ENCODE measurements around the gene POLDIP3.
"Not testable (repeated sequence)": the region's sequence is repeated elsewhere in the genome, so short reads cannot be mapped to it uniquely, and the experiment has no call there.

Gene POLDIP3

GRCh38 chr22:42617155-42617983, 2.7 kb upstream of the POLDIP3 start:
- DNase-seq, result no peak

GRCh38 chr22:42615860-42616175, 1.1 kb upstream of the POLDIP3 start:
- DNase-seq, result not testable (repeated sequence)

DNA sequence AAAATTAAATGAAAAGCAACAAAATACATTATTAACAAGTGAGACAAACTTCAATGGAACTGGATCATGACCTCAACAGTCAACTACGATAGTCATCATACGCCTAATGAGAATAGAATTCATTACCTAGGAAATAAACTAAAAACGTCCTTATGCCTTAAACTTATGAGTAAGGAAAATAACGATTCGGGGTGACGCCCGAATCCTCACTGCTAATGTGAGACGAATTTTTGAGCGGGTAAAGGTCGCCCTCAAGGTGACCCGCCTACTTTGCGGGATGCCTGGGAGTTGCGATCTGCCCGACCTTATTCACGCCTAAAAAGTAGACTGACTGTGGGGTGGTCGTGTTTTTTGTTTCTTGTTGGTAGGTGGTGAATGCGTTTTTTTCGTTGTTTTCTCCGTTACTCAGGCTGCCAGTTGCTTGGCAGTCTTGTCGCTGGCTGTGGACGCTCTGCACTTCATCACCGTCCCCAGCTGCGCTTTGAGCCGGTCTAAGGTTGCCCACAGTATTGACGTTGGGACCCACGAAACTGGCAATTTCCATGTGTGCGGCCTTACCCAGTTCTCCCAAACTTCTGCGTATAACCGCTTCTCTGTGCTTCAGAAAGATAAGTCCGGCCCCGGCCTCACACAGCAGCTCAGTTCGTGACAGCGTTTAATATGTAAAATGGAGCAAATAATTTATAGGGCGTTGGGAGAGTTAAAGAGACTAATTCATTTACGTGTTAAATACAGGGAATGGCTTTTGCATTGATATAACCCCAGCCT, 593 bp upstream of the POLDIP3 start:
- peak; percentile 92 for DNase-seq

GRCh38 chr22:42613872-42614301, 796 bp downstream of the POLDIP3 start:
- peak; percentile 73 for DNase-seq

DNA sequence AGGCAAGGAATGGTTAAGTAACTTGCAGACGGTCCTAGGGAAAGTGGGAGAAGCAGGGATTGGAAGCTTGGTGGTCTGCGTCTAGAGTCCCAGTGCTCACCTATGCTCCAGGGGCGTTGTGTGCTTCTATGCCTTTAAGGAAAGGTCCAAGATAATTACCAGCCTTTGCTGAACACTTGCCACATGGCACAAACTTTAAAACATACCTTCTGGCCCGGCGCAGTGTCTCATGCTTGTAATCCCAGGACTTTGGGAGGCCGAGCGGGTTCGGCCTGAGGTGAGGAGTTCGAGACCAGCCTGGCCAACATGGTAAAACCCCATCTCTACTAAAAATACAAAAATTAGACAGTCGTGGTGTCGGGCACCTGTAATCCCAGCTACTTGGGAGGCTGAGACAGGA, 2.3 kb downstream of the POLDIP3 start:
- DNase-seq, result no peak

DNA sequence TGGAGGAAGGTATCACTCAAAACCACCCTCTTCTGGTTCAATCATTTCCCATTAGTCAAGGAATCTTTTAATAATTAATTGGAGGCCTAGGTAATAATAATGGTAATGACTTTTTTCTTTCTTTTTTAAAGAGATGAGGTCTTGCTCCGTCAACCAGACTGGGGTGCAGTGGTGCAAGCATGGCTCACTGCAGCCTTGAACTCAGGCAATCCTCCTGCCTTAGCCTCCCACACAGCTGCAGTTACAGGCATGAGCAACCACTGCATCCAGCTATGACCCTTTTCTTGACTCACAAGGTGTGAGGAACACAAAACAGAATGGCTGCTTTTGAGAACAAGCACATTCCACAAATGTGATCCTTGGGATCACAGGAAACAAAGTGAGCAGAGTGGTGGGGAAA, 3.6 kb downstream of the POLDIP3 start:
- no peak for DNase-seq

- no peak for DNase-seq
Measured at GRCh38 chr22:42610186-42610585, 4.5 kb downstream of the POLDIP3 start.

DNA sequence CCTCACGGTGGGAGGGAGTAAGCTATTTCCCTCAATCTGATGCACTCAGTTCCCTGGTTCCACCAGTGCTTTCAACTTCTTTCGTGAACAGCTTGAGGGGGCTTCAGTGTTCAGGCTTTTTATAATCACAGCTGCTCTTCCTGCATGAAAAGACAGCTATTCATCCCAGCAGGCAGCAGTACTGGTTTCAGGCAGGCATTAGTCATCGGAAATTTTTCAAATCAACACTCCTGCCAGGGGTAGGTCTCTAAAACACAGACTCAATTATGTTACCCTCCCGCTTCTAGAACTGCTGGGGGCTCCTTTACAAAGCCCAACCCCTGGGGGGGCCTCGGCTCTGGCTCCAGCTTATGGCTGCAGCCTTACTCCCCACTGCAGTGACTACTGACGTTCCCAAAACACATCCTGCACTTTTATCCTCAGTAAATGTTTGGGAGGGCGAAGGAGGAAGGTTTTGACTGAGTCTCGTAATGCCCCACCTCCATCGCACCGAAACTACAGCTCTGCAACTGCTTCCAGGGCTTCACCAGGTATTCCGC, 5.8 kb downstream of the POLDIP3 start:
- no peak for DNase-seq

GRCh38 chr22:42608136-42608822, 6.4 kb downstream of the POLDIP3 start:
- no peak for DNase-seq

- not testable (repeated sequence) for DNase-seq
Measured at GRCh38 chr22:42607641-42608040, 7.0 kb downstream of the POLDIP3 start.

- no peak for DNase-seq
Measured at GRCh38 chr22:42604403-42604802, 10.3 kb downstream of the POLDIP3 start.

- no peak for DNase-seq
Measured at GRCh38 chr22:42603427-42603826, 11.3 kb downstream of the POLDIP3 start.

GRCh38 chr22:42602470-42602869, 12.2 kb downstream of the POLDIP3 start:
- no peak for DNase-seq

DNA sequence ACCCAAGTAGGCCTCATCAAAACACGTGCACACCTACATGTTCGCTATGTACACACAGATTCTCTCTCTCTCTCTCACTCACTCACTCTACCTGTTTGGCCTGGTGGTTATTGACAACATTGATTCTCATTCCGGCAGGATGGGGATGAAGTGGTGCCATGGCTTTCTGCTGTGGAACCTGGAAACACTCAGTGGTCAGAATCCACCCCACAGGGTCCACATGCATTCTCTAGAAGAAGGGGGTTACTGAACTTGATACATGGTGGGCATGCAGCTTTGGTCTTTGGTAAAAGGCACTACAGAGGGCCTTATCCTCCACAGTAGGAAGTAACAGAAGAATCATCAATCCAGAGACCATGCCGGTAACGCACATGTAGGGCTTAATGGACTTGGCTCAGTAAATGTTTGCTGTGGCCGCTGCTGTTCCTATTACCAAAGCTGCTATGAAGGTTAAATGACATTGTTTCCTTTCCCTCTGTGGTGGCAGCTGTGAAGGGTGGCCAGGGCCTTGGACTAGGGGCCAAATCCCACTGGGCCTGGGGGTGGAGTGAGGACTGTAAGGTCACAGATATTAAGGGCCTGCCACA, 12.7 kb downstream of the POLDIP3 start:
- DNase-seq, result no peak

- no peak for DNase-seq
Measured at GRCh38 chr22:42596863-42597530, 17.7 kb downstream of the POLDIP3 start.

GRCh38 chr22:42596336-42596735, 18.3 kb downstream of the POLDIP3 start:
- DNase-seq, result no peak

- DNase-seq, result no peak
Measured at GRCh38 chr22:42595434-42595833, 19.2 kb downstream of the POLDIP3 start.

- DNase-seq, result no peak
Measured at GRCh38 chr22:42591987-42592386, 22.7 kb downstream of the POLDIP3 start.

- no peak for DNase-seq
Measured at GRCh38 chr22:42587588-42588175, 27.0 kb downstream of the POLDIP3 start.

- DNase-seq, result no peak
Measured at GRCh38 chr22:42586381-42586780, 28.3 kb downstream of the POLDIP3 start.

DNA sequence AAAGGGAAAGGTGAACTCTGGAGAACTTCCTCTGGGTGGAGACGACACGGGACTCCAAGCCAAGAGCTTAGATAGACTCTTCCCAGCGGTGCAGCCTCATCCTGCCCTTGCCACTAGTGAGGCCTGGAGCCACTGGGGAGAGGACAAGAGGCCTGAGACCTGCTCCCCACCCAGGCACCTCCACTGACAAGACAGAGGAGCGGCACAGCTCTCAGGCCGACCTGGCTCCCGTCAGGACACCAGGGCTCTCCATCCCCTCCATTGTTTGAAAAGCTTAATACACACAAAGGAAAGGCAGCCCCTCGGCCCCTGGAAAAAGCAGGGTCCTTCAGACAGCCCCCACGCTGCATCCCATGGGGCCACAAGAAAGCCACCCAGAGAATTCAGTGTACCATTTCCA, 29.6 kb downstream of the POLDIP3 start:
- DNase-seq, result no peak

- no peak for DNase-seq
Measured at GRCh38 chr22:42584364-42584940, 30.2 kb downstream of the POLDIP3 start.
